Activated gamma-delta T cell treated with anti-CD3 and anti-CD28 coated beads, Interleukin-2, amount 50 U/mL, for 16 hours (primary cell): ENCODE measurements around the gene NUFIP1.
"Not testable (repeated sequence)": the region's sequence is repeated elsewhere in the genome, so short reads cannot be mapped to it uniquely, and the experiment has no call there.

Source experiments
- DNase-seq: peaks from one replicate; pipeline ENCODE4 v3.0.0-alpha.2; 2020; ENCODE audit warnings: low read depth

NUFIP1 gene

GRCh38 chr13:44989071-44989889 is at the start of gene NUFIP1, which contains the start of gene GPALPP1:
NUFIP1 (minus strand) TSS chr13:44989471; CDS start chr13:44989436, 35 bp downstream.
GPALPP1 (plus strand) TSS chr13:44989538; CDS start chr13:44989655, 117 bp downstream.
- peak; percentile 84 for DNase-seq

DNA sequence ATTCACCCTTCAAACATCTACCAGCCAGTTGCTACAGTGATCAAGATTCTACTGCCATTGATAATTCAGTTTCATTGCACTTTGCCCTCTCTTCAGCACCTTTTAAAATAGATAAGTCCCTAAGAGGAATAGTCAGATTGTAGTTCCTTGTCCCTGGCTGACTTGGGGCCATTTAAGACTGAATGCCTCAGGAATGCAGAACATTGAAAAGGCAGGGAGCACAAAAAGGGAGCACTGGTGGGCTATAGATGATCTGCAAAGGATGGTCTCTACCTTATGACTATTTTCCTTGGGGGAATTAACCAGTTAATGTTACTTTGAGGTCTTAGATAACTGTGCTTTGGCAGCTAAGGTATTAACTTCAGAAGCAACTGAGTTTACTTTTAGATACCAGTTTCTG is 46.9 kb upstream of the NUFIP1 start:
- DNase-seq, result no peak

- no peak for DNase-seq
Observed at GRCh38 chr13:45034342-45034741, 45.1 kb upstream of the NUFIP1 start.

GRCh38 chr13:45024847-45025246 is 35.6 kb upstream of the NUFIP1 start:
- no peak for DNase-seq

GRCh38 chr13:45021250-45021649 is 32.0 kb upstream of the NUFIP1 start:
- no peak for DNase-seq

DNA sequence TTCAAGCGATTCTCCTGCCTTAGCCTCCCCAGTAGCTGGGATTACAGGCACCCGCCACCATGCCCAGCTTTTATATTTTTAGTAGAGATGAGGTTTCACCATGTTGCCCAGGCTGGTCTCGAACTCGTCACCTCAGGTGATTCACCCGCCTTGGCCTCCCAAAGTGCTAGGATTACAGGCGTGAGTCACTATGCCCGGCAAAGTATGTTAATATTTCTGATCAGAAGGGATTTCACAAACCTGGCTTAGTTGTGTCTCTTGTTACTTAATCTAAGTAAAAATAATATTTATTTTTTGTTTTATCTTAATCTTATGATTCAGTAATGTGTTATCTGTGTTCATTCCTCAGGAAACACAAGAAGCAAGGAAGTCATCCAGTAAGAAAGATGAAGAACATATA is 30.7 kb upstream of the NUFIP1 start:
- not testable (repeated sequence) for DNase-seq

DNA sequence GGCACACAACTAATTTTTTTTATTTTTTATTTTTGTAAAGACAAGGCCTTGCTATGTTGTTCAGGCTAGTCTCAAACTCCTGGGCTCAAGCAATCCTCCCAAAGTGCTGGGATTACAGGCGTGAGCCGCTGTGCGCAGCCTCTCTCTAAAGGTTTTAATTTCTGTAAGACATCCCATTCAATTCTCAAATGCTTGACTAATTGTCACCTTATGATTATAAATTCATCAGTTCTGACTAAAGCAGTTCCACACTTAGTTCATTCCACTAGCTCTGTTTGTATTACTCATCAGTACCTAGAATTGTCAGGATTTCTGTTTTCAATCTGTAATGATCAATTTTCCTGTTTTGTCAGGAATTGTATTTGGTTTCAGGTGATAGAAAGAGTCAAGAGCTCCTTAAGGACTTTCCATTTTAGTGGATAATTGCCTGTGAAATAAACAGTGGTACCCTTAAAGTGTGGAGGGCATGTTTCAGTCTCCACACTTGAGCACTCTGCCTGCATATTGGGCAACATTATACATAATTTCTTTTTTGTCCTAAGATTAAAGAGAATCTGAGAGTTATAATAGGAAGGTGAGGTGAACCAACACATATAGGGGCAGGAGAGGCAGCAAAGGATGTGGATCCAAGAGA is 27.6 kb upstream of the NUFIP1 start:
- DNase-seq, result no peak

GRCh38 chr13:45015300-45015699 is 26.0 kb upstream of the NUFIP1 start:
- DNase-seq, result no peak

DNA sequence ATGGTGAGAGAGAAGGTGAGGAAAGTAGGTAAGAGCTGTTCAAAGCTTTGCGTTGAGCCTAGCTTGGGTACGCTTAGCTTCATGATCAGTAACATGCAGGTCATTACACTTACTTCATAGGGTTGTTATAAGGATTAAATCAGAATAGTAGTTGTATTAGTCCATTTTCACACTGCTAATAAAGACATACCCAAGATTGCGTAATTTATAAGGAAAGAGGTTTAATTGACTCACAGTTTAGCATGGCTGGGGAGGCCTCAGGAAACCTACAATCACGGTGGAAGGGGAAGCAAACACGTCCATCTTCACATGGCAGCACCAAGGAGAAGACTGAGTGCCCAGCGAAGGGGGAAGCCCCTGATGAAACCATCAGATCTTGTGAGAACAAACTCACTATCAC is 21.9 kb upstream of the NUFIP1 start:
- DNase-seq, result no peak

DNA sequence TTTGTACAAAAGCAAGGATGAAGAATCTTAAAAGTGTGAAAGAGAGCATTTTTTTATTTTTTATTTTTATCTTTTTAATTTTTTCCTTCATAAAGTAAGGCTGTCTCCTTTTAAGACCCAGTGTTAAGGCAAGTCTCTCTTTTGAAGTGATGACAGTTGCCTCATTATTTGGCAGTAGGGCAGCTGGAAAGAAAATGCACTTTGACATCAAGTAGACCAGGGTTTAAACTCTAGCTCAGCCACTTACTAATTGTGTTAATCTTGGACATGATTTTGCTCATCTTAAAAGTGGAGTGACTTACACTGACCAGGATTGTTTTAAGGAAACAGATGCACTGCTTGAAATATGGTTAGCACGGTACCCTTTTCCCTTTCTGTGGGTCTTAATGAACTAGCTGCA is 18.6 kb upstream of the NUFIP1 start:
- no peak for DNase-seq

DNA sequence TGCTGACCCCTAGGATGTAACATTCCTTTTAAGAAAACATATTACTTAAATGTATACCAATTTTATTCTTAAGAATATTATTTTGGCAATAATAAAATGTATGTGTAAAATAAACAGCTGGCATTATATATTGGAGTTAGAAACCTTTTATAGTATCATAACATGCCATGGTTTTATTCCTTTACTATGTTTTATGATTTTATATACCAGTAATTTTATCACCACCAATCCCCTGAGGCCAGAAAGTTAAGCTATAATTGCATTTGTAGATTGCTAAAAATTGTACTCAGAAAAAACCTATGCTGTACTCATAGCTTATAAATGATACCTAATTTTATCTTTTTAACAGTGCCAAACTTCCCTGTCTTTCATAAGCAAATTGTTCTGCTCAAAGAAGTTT is 18.0 kb upstream of the NUFIP1 start:
- DNase-seq, result no peak

GRCh38 chr13:45004096-45004495 is 14.8 kb upstream of the NUFIP1 start:
- no peak for DNase-seq

DNA sequence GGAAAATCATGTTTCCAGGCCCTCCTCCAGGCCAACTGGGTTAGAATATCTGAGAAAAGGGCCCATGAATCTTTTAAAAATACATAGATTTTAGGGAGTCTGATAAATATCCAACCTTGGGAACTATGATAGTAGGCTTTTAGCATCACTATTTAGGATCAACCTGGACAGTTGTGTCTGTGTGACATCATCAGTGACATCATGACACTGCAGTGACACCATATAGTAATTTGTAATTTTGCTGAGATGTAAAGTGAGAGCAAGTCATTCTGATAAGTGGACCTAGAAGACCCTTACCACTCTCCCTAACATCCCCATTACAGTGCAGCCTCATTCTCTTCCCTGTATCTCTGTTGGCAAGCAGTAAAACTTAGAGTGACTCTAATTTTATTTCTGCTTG is 14.1 kb upstream of the NUFIP1 start:
- no peak for DNase-seq

GRCh38 chr13:44989941-44990340 is 670 bp upstream of the NUFIP1 start:
- no peak for DNase-seq

GRCh38 chr13:44978328-44978727 is 10.9 kb downstream of the NUFIP1 start:
- no peak for DNase-seq

- DNase-seq, result no peak
Observed at GRCh38 chr13:44976949-44977583, 12.2 kb downstream of the NUFIP1 start.

- DNase-seq, result no peak
Observed at GRCh38 chr13:44976196-44976595, 13.1 kb downstream of the NUFIP1 start.

DNA sequence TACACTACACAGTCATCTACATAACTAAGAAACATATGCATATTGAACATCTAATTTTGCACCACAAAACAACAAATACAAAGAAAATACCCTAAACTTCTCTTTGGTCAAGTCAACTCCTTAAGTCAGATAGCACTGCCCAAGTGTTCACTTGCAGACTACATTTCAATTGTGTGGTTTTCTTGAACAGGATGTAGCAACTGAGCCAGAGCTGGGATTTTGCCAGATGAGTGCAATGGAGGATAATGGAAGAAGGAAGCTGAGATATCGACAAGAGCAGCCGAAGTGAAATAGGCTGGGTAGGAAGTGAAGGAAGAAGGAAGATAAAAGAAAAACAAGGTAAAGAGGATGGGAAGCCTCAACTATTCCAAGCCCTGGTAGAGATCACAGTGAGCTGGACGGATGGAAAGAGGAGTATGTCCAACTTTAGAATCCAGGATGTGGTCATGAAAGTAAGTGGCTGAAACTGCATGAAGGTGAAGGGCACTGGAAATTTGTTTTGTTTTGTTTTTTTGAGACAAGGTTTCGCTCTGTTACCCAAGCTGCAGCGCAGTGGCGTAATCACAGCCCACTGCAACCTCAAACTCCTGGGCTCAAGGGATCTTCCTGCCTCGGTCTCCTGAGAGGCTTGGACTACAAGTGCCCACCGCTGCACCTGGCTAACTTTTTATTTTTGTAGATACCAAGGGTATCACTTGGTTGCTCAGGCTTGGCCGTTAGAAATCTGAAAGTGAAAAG is 15.0 kb downstream of the NUFIP1 start:
- DNase-seq, result no peak

DNA sequence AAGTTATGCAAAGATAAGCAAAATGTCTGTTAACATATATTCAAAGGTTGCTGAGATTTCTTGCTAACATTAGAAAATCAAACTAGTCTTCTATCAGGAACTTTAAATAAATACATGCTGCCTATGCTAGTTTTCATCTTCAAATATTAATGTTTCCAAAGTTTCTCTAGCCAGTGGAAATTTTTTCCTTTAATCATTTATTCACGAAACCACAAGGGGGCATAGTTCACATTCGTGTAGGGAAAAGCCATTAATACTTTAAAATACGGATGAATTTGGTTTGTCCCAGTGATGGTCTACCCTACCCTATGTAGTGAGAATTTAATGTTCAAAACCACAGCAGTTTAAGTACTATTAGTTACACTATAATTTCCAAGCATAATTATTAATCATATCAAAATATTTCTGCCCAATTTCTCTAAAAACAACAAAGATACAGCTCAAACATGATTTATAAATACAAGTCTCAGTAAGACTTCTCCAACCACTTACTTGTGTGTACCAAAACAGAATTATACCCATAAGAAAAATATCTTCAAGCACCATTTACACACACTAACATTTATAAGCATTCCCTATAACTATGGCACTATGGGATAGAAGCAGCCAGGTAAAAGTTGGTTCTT is 16.2 kb downstream of the NUFIP1 start:
- no peak for DNase-seq

DNA sequence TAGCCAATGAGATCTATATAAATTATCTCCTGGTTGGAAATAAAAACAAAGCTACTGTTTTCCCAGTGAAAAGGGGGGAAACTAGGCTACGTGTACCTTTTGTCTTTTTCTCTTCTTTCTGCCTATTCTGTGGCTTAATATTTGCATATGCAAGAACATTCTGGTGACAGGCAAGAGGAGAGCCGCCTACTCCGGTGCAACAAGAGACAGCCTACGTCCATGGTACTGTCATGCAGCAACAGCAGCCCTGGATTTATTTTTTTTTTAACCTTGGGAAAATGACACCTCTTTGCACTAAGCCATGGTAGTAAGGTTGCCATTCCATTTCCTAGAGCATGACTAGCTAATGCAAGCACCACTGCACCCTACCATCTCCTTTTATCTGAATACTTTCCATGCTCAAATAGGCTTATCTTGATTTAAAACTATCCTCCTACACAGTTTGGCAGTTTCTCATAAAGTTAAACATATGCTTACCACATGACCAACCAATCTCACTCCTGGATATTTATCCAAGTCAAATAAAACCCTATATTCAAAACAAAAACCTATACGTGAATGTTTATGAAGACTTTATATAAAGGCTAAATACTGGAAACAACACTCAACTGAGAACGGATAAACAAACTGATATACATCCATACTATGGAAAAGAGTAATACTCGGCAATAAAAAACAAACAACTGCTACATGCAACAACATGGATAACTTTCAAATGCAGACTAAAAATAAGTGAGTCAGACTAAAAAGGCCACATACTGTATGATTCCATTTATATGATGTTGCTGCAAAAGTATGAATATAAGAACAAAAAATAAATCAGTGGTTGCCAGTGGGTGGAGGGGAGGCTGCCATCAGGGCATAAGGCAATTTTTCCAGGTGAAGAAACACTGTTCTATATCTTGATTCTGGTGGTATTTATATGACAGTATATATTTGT is 17.3 kb downstream of the NUFIP1 start:
- DNase-seq, result no peak
